Measurements from ENCODE around the gene ATXN1.
"Not testable (repeated sequence)": the region's sequence is repeated elsewhere in the genome, so short reads cannot be mapped to it uniquely, and the experiment has no call there.

ATXN1 gene

GRCh38 chr6:16389642-16390041 lies 371.6 kb downstream of the ATXN1 start:
- DNase-seq (ENCODE audit: low read depth in 2 of 2), result no peak

GRCh38 chr6:16388488-16388887 lies 372.8 kb downstream of the ATXN1 start:
- DNase-seq (ENCODE audit: low read depth in 2 of 2), result no peak

- no peak for DNase-seq (ENCODE audit: low read depth in 2 of 2)
Measured at GRCh38 chr6:16386057-16386456, 375.2 kb downstream of the ATXN1 start.

GRCh38 chr6:16383607-16384206 lies 377.6 kb downstream of the ATXN1 start:
- DNase-seq (ENCODE audit: low read depth in 2 of 2), result no peak

- DNase-seq (ENCODE audit: low read depth in 2 of 2), result not testable (repeated sequence)
Measured at GRCh38 chr6:16381968-16382367, 379.3 kb downstream of the ATXN1 start.

- no peak for DNase-seq (ENCODE audit: low read depth in 2 of 2)
Measured at GRCh38 chr6:16380220-16380809, 380.9 kb downstream of the ATXN1 start.

- not testable (repeated sequence) for DNase-seq (ENCODE audit: low read depth in 2 of 2)
Measured at GRCh38 chr6:16378360-16378759, 382.9 kb downstream of the ATXN1 start.

GRCh38 chr6:16377470-16377869 lies 383.8 kb downstream of the ATXN1 start:
- no peak for DNase-seq (ENCODE audit: low read depth in 2 of 2)

- no peak for DNase-seq (ENCODE audit: low read depth in 2 of 2)
Measured at GRCh38 chr6:16375843-16376242, 385.4 kb downstream of the ATXN1 start.

GRCh38 chr6:16375206-16375605 lies 386.1 kb downstream of the ATXN1 start:
- DNase-seq (ENCODE audit: low read depth in 2 of 2), result no peak

- DNase-seq (ENCODE audit: low read depth in 2 of 2), result no peak
Measured at GRCh38 chr6:16374461-16375200, 386.6 kb downstream of the ATXN1 start.

GRCh38 chr6:16374016-16374415 lies 387.2 kb downstream of the ATXN1 start:
- no peak for DNase-seq (ENCODE audit: low read depth in 2 of 2)

- no peak for DNase-seq (ENCODE audit: low read depth in 2 of 2)
Measured at GRCh38 chr6:16372029-16372776, 389.1 kb downstream of the ATXN1 start.

- no peak for DNase-seq (ENCODE audit: low read depth in 2 of 2)
Measured at GRCh38 chr6:16371401-16371800, 389.9 kb downstream of the ATXN1 start.

- no peak for DNase-seq (ENCODE audit: low read depth in 2 of 2)
Measured at GRCh38 chr6:16370943-16371342, 390.3 kb downstream of the ATXN1 start.

- DNase-seq (ENCODE audit: low read depth in 2 of 2), result no peak
Measured at GRCh38 chr6:16369989-16370388, 391.3 kb downstream of the ATXN1 start.

- no peak for DNase-seq (ENCODE audit: low read depth in 2 of 2)
Measured at GRCh38 chr6:16369140-16369745, 392.0 kb downstream of the ATXN1 start.

GRCh38 chr6:16367571-16367970 lies 393.7 kb downstream of the ATXN1 start:
- DNase-seq (ENCODE audit: low read depth in 2 of 2), result no peak

GRCh38 chr6:16363749-16364148 lies 397.5 kb downstream of the ATXN1 start:
- DNase-seq (ENCODE audit: low read depth in 2 of 2), result no peak

- DNase-seq (ENCODE audit: low read depth in 2 of 2), result no peak
Measured at GRCh38 chr6:16362819-16363589, 398.3 kb downstream of the ATXN1 start.

GRCh38 chr6:16362296-16362695 lies 399.0 kb downstream of the ATXN1 start:
- DNase-seq (ENCODE audit: low read depth in 2 of 2), result no peak

All from fibroblast of skin of left biceps (primary cell).